ENCODE data around the gene CHCHD3. TPM values are rescaled to one million over a fixed set of nuclear protein-coding genes. Genes with fewer than 3 reads are reported as not detected.
"Not testable (repeated sequence)": the region's sequence is repeated elsewhere in the genome, so short reads cannot be mapped to it uniquely, and the experiment has no call there.

CHCHD3 gene
- total and polyA plus RNA-seq, 9 of the 15 experiments (the other 6 are each of a cell fraction or from before 2014, with no cell fraction given), result 66.2 to 279 (median 204) TPM

DNA sequence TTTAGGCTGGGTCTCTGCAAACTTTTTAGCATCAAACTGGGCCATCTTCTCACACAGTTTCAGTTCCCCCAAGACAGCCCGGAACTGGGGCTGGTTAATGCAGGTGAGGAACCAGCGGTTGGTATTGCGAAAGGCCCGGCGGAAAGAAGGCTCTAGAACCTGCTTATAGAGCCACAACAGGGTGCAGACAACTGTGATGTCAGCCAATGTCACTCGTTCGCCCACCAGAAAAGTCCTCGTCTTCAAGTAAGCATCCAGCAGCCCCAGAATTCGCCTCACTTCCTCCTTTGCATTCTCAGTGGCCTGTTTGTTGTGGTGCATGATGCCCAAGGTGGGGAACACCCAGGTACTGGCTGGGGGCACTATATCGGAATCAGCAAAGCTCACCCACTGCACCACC is 46.6 kb downstream of the CHCHD3 start:
- H3K4me3 ChIP-seq; H3K27me3 ChIP-seq (ENCODE audit: control insufficient read depth in 2 of 2, insufficient read depth in 2 of 2, low read length in 2 of 2); BruUV-seq (replicated peaks); H3K9ac ChIP-seq (ENCODE audit: insufficient read depth in 1 of 2, low read depth in 2 of 2, low read length in 2 of 2); H3K9me1 ChIP-seq (ENCODE audit: control insufficient read depth, insufficient read depth, low read length); FAIRE-seq; DNase-seq (ENCODE audit: extremely low read depth in 1 of 4, low spot score in 3 of 4); H3K4me1 ChIP-seq (replicated peaks in 1 of 2; ENCODE audit: control insufficient read depth in 2 of 2, insufficient read depth in 2 of 2, low read length in 2 of 2); H3K9me3 ChIP-seq (replicated peaks; ENCODE audit: control insufficient read depth, insufficient read depth, low read depth, low read length); in situ Hi-C loops (cut with MboI); CTCF ChIA-PET (ENCODE audit: low intra/inter-chr PET ratio); H4K20me1 ChIP-seq (replicated peaks; ENCODE audit: control insufficient read depth, insufficient read depth, low read length); H3K27ac ChIP-seq (ENCODE audit: extremely low read depth, low read depth, low read length); H3K36me3 ChIP-seq (ENCODE audit: control insufficient read depth, insufficient read depth, low read length); ATAC-seq; H3K4me2 ChIP-seq (ENCODE audit: insufficient read depth, low read length); intact Hi-C loops (cut with micrococcal nuclease); H2AFZ ChIP-seq (ENCODE audit: low read depth, low read length): not testable (repeated sequence)
- WGBS (ENCODE audit: insufficient coverage, low coverage, missing lambda C conversion rate), result 92% methylated on average over 10 of the region's 10 CpGs
- H3K79me2 ChIP-seq (ENCODE audit: control insufficient read depth, insufficient read depth, low read length), result peaks cover 62% of the 10 kb centered on the region
- peak; percentile 26; the same call in 1 of the 2 replicates for TF ChIP-seq CEBPB (tag; IDR thresholded peaks at IDR 0.05)
- POLR2A ChIA-PET, result interaction anchor here (1.1 kb wide), 1 partner anchor 10 kb away, joined by 3 read pairs; no protein-coding TSS in a partner anchor

DNA sequence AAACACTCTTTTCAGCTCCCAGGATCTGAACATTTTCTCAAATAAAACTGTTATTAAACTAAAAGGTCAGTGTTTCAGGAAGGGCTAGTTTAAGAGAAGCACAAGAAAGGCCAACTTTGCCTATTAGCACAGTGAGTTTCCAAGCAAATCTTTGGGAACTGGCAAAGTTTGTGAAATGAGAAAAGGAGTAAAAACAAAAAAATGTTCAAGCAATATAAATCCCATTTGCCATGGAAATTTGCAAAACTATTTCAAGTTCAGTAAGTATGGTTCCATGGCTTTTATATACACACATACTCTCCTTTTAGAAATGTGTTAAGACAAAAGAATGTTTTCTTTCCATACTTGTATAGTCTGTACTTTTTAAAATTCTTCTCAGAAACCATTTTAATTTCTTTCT is 51.5 kb downstream of the CHCHD3 start:
- Histone ChIP-seq H3K27ac (ENCODE audit: extremely low read depth, low read depth, low read length) (no peak overlapping the region), H3K4me3 (no peak overlapping the region), H3K9ac (ENCODE audit: insufficient read depth in 1 of 2, low read depth in 2 of 2, low read length in 2 of 2) (no peak overlapping the region), H3K79me2 (ENCODE audit: control insufficient read depth, insufficient read depth, low read length) (peaks cover 66% of the 10 kb centered on the region), H3K4me1 (replicated peaks in 1 of 2; ENCODE audit: control insufficient read depth in 2 of 2, insufficient read depth in 2 of 2, low read length in 2 of 2) (no peaks in the 10 kb centered on the region), H3K27me3 (ENCODE audit: control insufficient read depth in 2 of 2, insufficient read depth in 2 of 2, low read length in 2 of 2) (no peaks in the 10 kb centered on the region; a peak in 1 of 5 replicates), H4K20me1 (replicated peaks; ENCODE audit: control insufficient read depth, insufficient read depth, low read length) (no peaks in the 10 kb centered on the region), H3K36me3 (ENCODE audit: control insufficient read depth, insufficient read depth, low read length) (peaks cover 5% of the 10 kb centered on the region; the same call in 1 of the 3 replicates), H2AFZ (ENCODE audit: low read depth, low read length) (no peak overlapping the region), H3K9me3 (replicated peaks; ENCODE audit: control insufficient read depth, insufficient read depth, low read depth, low read length) (no peaks in the 10 kb centered on the region), H3K9me1 (ENCODE audit: control insufficient read depth, insufficient read depth, low read length) (no peaks in the 10 kb centered on the region), H3K4me2 (ENCODE audit: insufficient read depth, low read length) (no peak overlapping the region)
- DNase-seq (ENCODE audit: extremely low read depth in 1 of 4, low spot score in 3 of 4), result no peak
- BruUV-seq (replicated peaks), result no TSS peak
- POLR2A ChIA-PET, result interaction anchor here (0.6 kb wide), 1 partner anchor 213 kb away, joined by 3 read pairs; no protein-coding TSS in a partner anchor
- FAIRE-seq, result no peak
- intact Hi-C loops (cut with micrococcal nuclease), result no loop called here
- no peak for ATAC-seq
- in situ Hi-C loops (cut with MboI), result no loop called here
- CTCF ChIA-PET (ENCODE audit: low intra/inter-chr PET ratio), result no interaction called here
- TF ChIP-seq ELF4 (CRISPR knock-in tag; IDR thresholded peaks at IDR 0.05), result no peak
- TF ChIP-seq TEAD1 (CRISPR knock-in tag; IDR thresholded peaks at IDR 0.05), result no peak
- TF ChIP-seq POLR2H (tag; IDR thresholded peaks at IDR 0.05; ENCODE audit: low read depth), result no peak
- no peak for TF ChIP-seq ZNF316 (IDR thresholded peaks at IDR 0.05)
- no peak for TF ChIP-seq ZNF407 (IDR thresholded peaks at IDR 0.05; ENCODE audit: low read depth)
- TF ChIP-seq, protein P1, sequence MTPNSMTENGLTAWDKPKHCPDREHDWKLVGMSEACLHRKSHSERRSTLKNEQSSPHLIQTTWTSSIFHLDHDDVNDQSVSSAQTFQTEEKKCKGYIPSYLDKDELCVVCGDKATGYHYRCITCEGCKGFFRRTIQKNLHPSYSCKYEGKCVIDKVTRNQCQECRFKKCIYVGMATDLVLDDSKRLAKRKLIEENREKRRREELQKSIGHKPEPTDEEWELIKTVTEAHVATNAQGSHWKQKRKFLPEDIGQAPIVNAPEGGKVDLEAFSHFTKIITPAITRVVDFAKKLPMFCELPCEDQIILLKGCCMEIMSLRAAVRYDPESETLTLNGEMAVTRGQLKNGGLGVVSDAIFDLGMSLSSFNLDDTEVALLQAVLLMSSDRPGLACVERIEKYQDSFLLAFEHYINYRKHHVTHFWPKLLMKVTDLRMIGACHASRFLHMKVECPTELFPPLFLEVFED (CRISPR knock-in tag; conservative IDR thresholded peaks at IDR 0.05), result no peak

Measured in K562 (cell line).